GM12892 (cell line): ENCODE measurements around the gene RARRES2. TPM values are rescaled to one million over a fixed set of nuclear protein-coding genes. Genes with fewer than 3 reads are reported as not detected.
"Not testable (repeated sequence)": the region's sequence is repeated elsewhere in the genome, so short reads cannot be mapped to it uniquely, and the experiment has no call there.

Experiments used
- DNase-seq: peaks from one replicate; pipeline ENCODE4 v3.0.0; 2011; ENCODE audit not compliant: insufficient read length
- FAIRE-seq: peaks from 2 replicates; lab custom pipeline; 2011; peaks lifted over from hg19 to GRCh38; lab: Jason Lieb, UNC
- POLR2A ChIP-seq: IDR thresholded peaks from 2 replicates; pipeline ENCODE4 v1.6.1; 2011; ENCODE audit warnings: low read depth, low read length, control low read depth
- POLR2AphosphoS5 ChIP-seq: IDR thresholded peaks from 2 replicates; pipeline ENCODE4 v1.6.1; 2011; ENCODE audit warnings: low read depth, low read length, control low read depth
- TAF1 ChIP-seq: IDR thresholded peaks from 2 replicates; pipeline ENCODE4 v1.6.1; 2011; ENCODE audit warnings: low read depth, mild to moderate bottlenecking, control low read depth, low read length, borderline replicate concordance
- polyA plus RNA-seq: library from polyadenylated mRNA; unstranded; fragments of >200 nt; gene quantifications from one replicate; pipeline ENCODE4 v1.2.1, GENCODE V29; 2012; ENCODE audit warnings: missing spikeins, inconsistent platforms; ENCODE audit not compliant: missing spikeins

RARRES2 gene
- 0.98 TPM for polyA plus RNA-seq

DNA sequence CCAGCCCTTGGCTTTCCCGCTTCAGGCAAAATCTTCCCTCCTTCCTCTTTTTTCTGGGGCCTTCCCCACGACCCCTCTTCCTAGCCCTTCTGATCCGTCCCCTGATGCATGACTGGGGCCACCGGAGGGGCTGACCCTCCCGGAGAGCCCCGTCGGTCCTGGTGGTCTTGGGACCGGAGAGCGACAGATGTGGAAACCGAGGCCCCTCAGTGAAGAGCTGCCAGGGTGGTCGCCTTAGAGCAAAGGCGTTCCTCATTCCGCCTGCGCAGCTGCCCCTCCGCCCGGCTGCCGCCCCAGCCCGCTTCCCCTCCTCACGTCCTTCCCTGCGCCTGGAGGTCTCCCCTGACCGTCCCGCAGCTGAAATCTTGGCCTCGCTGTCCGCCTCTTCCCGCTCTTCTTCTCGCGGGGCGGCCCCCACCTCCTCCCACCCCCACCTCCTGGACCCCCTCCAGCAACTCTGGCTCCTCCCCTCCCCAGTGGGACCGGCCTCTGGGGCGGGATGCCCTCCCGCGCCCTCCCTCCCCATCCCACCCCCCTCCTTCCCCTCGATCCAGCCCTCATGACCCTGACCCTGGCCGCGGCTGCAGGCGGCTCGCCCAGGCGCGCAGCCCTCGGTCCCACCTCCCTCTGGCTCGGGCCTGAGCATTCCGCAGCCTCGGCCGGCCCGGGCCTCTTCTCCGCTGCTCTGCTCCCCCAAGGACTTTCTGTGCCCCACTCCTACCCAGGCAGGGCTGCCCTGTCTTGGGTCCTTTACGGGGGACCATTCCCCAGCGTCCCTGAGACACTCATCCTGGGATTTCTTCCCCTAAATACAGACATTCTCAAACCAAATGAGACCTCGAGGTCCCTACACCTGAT is at the start of gene RARRES2:
Gene RARRES2 (minus strand): TSS at position 367 of the 858 bp plus-strand sequence. CDS start 1,020 bp downstream, outside the sequence.
- no peak for TF ChIP-seq TAF1
- TF ChIP-seq POLR2AphosphoS5 = no peak
- no peak for TF ChIP-seq POLR2A
- no peak for FAIRE-seq
- DNase-seq = no peak

- no peak for FAIRE-seq
- no peak for DNase-seq
- TF ChIP-seq TAF1 = no peak
- TF ChIP-seq POLR2AphosphoS5 = no peak
These were observed 48.8 kb upstream of the RARRES2 start for GRCh38 chr7:150390205-150390604.

DNA sequence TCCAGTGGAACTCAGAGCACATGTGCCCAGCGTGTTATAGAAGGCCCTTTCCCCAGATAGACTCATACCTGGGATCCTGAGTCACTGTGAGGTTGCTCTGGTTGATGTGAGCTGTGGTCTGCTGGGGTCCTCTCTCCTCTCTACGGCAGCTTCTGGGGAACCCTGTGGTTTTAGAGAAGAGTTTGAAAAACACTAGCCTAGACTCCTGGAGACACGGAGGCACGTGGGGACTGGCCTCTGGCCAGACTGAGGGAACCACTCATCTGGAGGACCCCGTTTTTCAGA is 48.0 kb upstream of the RARRES2 start:
- TF ChIP-seq TAF1 = no peak
- no peak for FAIRE-seq
- no peak for DNase-seq

GRCh38 chr7:150388709-150389531 is 47.5 kb upstream of the RARRES2 start:
- FAIRE-seq (no peak), DNase-seq (no peak)
- no peak for TF ChIP-seq POLR2A
- no peak for TF ChIP-seq TAF1
- no peak for TF ChIP-seq POLR2AphosphoS5

- TF ChIP-seq POLR2A (no peak), TAF1 (no peak), POLR2AphosphoS5 (no peak)
- DNase-seq (no peak), FAIRE-seq (no peak)
These were observed 46.9 kb upstream of the RARRES2 start for GRCh38 chr7:150388306-150388705.

DNA sequence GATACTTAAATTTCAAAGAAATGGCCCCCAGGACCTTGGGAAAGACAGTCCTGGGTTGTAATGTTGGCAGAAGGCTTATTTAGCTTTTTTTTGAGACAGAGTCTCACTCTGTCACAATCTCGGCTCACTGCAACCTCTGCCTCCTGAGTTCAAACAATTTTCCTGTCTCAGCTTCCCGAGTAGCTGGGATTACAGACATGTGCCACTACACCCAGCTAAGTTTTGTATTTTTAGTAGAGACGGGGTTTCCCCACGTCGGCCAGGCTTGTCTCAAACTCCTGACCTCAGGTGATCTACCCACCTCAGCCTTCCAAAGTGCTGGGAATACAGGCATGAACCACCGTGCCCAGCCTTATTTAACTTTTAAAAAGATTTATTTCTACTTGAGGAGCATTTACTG is 44.5 kb upstream of the RARRES2 start:
- not testable (repeated sequence) for DNase-seq

GRCh38 chr7:150385302-150385723 is 43.9 kb upstream of the RARRES2 start:
- FAIRE-seq = no peak
- no peak for DNase-seq
- TF ChIP-seq POLR2AphosphoS5 = no peak
- no peak for TF ChIP-seq POLR2A
- no peak for TF ChIP-seq TAF1

More for the DNA sequence above, 44.5 kb upstream of the RARRES2 start:
- not testable (repeated sequence) for FAIRE-seq

GRCh38 chr7:150384406-150385301 is 43.2 kb upstream of the RARRES2 start:
- TF ChIP-seq TAF1 (no peak), POLR2AphosphoS5 (no peak), POLR2A (no peak)
- FAIRE-seq (no peak), DNase-seq (no peak)

GRCh38 chr7:150383710-150384397 is 42.4 kb upstream of the RARRES2 start:
- FAIRE-seq = no peak
- TF ChIP-seq POLR2A (no peak), TAF1 (no peak), POLR2AphosphoS5 (no peak)
- DNase-seq = no peak

DNA sequence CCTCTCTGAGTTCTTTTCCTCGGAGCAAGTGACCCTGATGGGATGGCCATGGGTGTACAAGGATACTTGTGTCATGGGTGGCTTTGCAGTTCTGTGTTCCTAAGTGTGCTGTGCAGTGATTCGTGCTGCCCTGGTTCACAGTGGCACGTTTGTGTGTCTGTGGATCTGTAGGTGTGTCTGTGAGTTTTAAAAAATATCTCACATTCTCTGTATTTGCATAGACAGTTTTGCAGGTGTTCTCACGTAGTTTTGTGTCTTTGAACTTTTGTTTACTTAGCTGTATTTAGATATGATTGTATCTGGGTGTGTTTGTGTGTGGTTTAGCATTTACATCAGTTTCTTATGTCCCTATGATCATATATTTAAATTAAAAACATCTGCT is 41.4 kb upstream of the RARRES2 start:
- TF ChIP-seq POLR2AphosphoS5 (no peak), POLR2A (no peak), TAF1 (no peak)
- no peak for DNase-seq
- no peak for FAIRE-seq

- DNase-seq (no peak), FAIRE-seq (no peak)
- TF ChIP-seq TAF1 = no peak
- no peak for TF ChIP-seq POLR2AphosphoS5
- no peak for TF ChIP-seq POLR2A
These were observed 40.9 kb upstream of the RARRES2 start for GRCh38 chr7:150382123-150382843.
